Naive thymus-derived CD4-positive, alpha-beta T cell (primary cell): Measurements from ENCODE around the gene HSF2BP. TPM values are rescaled to one million over a fixed set of nuclear protein-coding genes. Genes with fewer than 3 reads are reported as not detected.

ENCODE experiments used
- ATAC-seq: fragments of 150-1000 bp; cut with Tn5 transposase; 2 replicates; pipeline ENCODE4 v1.10.0; 2021; ENCODE audit warnings: mild to moderate bottlenecking, moderate library complexity
- CTCF ChIA-PET: fragments of 350-600 bp; sonication (Branson Sonifier 250); formaldehyde crosslinking; loops from one replicate; lab custom pipeline; 2021; ENCODE audit warnings: antibody characterized with exemption; lab: Charles Lee
- POLR2A ChIA-PET: fragments of 350-600 bp; sonication (Branson Sonifier 250); formaldehyde crosslinking; loops from one replicate; lab custom pipeline; 2021; ENCODE audit warnings: antibody characterized with exemption, inconsistent platforms; lab: Charles Lee
- DNase-seq, 9 donors: peaks; one replicate each; pipeline versions ENCODE4 v3.0.0 to v3.0.0-alpha.2; 2020 to 2022; ENCODE audit warnings: mixed read lengths in 1 of 9
- H3K27ac ChIP-seq: one replicate; pipeline ENCODE4 v1.7.0; 2013; ENCODE audit warnings: mild to moderate bottlenecking, low read depth, low read length, moderate library complexity
- H3K27me3 ChIP-seq, 2 donors: one replicate each; pipeline ENCODE4 v1.7.0; 2013; ENCODE audit warnings: low read length in 2 of 2, mild to moderate bottlenecking in 2 of 2, moderate library complexity in 2 of 2; ENCODE audit not compliant: control insufficient read depth in 2 of 2, insufficient read depth in 2 of 2
- H3K36me3 ChIP-seq, 3 experiments: 1 replicate in 2 of 3; 2 replicates in 1 of 3; pipeline ENCODE4 v1.7.0; 2013; ENCODE audit warnings: low read length in 3 of 3, mild to moderate bottlenecking in 3 of 3, moderate library complexity in 1 of 3; ENCODE audit not compliant: insufficient read depth in 3 of 3, control insufficient read depth in 2 of 3
- H3K4me1 ChIP-seq, 2 donors: one replicate each; pipeline ENCODE4 v1.7.0; 2013; ENCODE audit warnings: low read length in 2 of 2, mild to moderate bottlenecking in 2 of 2, moderate library complexity in 1 of 2; ENCODE audit not compliant: control insufficient read depth in 2 of 2, insufficient read depth in 2 of 2
- H3K4me3 ChIP-seq: 2 replicates; pipeline ENCODE4 v1.7.0; 2013; ENCODE audit warnings: mild to moderate bottlenecking, low read length
- H3K9me3 ChIP-seq, 3 experiments: 1 replicate in 2 of 3; 2 replicates in 1 of 3; pipeline ENCODE4 v1.7.0; 2013; ENCODE audit warnings: low read length in 3 of 3; ENCODE audit not compliant: control insufficient read depth in 2 of 3
- H3K27ac Mint-ChIP-seq, 9 donors: one replicate each; pipeline ENCODE4 v1.8.0; 2020 to 2022; ENCODE audit warnings: mixed read lengths in 9 of 9, mild to moderate bottlenecking in 8 of 9, moderate library complexity in 5 of 9, inconsistent platforms in 2 of 9
- H3K27me3 Mint-ChIP-seq, 5 donors: one replicate each; pipeline ENCODE4 v1.8.0; 2021 to 2022; ENCODE audit warnings: mixed read lengths in 5 of 5, mild to moderate bottlenecking in 1 of 5
- H3K36me3 Mint-ChIP-seq, 5 donors: one replicate each; pipeline ENCODE4 v1.8.0; 2020 to 2022; ENCODE audit warnings: mixed read lengths in 5 of 5, mild to moderate bottlenecking in 3 of 5, inconsistent platforms in 1 of 5
- H3K4me1 Mint-ChIP-seq, 7 donors: one replicate each; pipeline ENCODE4 v1.8.0; 2020 to 2022; ENCODE audit warnings: mixed read lengths in 7 of 7, mild to moderate bottlenecking in 3 of 7, inconsistent platforms in 1 of 7
- H3K4me3 Mint-ChIP-seq, 10 donors: one replicate each; pipeline ENCODE4 v1.8.0; 2020 to 2022; ENCODE audit warnings: mild to moderate bottlenecking in 10 of 10, mixed read lengths in 10 of 10, moderate library complexity in 6 of 10, inconsistent platforms in 2 of 10
- H3K9me3 Mint-ChIP-seq, 11 donors: one replicate each; pipeline ENCODE4 v1.8.0; 2020 to 2022; ENCODE audit warnings: mixed read lengths in 11 of 11, mild to moderate bottlenecking in 4 of 11, inconsistent platforms in 1 of 11, moderate library complexity in 1 of 11
- intact Hi-C, 2 donors: fragments of 100-400 bp; cut with micrococcal nuclease; formaldehyde crosslinking; loops; one replicate each; pipeline ENCODE4 v1.15.1; 2023
- polyA plus RNA-seq, 2 donors: library from polyadenylated mRNA; unstranded; fragments of 300-500 nt; fragmentation: Illumina TruSeq; gene quantifications; one replicate each; pipeline ENCODE4 v1.2.3, GENCODE V29; 2021
- total RNA-seq, 6 experiments: library from RNA in 5 of 6; stranded (reverse) in 5 of 6; gene quantifications; 1 replicate in 5 of 6; 2 replicates in 1 of 6; pipeline ENCODE4 v1.2.3 and lab custom pipeline; 2021 to 2026

The HSF2BP gene
- total and polyA plus RNA-seq, 7 experiments from 2014 or later: 0.28 to 1.4 (median 0.81) TPM

- peak overlapping the region in 1 of 9 donors; percentile 26 for H3K27ac Mint-ChIP-seq
- CTCF ChIA-PET: no interaction called here
These were observed 73.3 kb downstream of the HSF2BP start for GRCh38 chr21:43585924-43586413.

DNA sequence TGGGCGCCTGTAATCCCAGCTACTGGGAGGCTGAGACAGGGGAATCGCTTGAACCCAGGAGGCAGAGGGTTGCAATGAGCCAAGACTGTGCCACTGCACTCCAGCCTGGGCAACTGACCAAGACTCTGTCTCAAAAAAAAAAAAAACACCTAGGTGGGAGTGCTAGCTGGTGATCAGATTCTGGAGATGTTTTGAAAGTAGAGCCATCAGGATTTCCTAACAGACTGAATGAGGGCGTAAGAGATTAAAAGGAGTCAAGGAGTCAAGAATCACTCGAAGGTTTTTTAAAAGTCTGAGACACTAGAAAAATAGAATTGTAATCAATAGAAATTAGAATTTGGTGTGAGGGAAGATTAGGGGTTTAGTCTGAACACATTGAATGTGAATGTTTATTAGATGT is 73.8 kb downstream of the HSF2BP start:
- CTCF ChIA-PET: no interaction called here
- no peak overlapping the region for H3K27ac ChIP-seq

More at GRCh38 chr21:43585924-43586413, 73.3 kb downstream of the HSF2BP start:
- no peak overlapping the region for H3K27ac ChIP-seq
- H3K27me3 ChIP-seq: no peaks in the 10 kb centered on the region
- H3K4me3 ChIP-seq: no peak overlapping the region
- H3K9me3 ChIP-seq: no peaks in the 10 kb centered on the region
- intact Hi-C loops: no loop called here
- peaks cover 0 to 7% (median 0%) of the 10 kb centered on the region in 7 donors for H3K4me1 Mint-ChIP-seq
- POLR2A ChIA-PET: interaction anchor here (0.5 kb wide), 1 partner anchor 10 kb away, joined by 4 read pairs; no protein-coding TSS in a partner anchor
- no peaks in the 10 kb centered on the region for H3K4me1 ChIP-seq
- no peak overlapping the region for H3K4me3 Mint-ChIP-seq
- ATAC-seq (no peak), DNase-seq (no peak)
- H3K36me3 Mint-ChIP-seq: no peaks in the 10 kb centered on the region
- no peaks in the 10 kb centered on the region for H3K36me3 ChIP-seq
- peaks cover 0 to 13% (median 6%) of the 10 kb centered on the region in 5 donors for H3K27me3 Mint-ChIP-seq
- H3K9me3 Mint-ChIP-seq: no peaks in the 10 kb centered on the region

GRCh38 chr21:43581453-43581852 is 77.8 kb downstream of the HSF2BP start:
- Histone ChIP-seq H3K9me3 (no peaks in the 10 kb centered on the region), H3K4me3 (no peak overlapping the region), H3K27me3 (no peaks in the 10 kb centered on the region), H3K36me3 (no peaks in the 10 kb centered on the region), H3K4me1 (no peaks in the 10 kb centered on the region), H3K27ac (no peak overlapping the region)
- DNase-seq (no peak), ATAC-seq (no peak)
- peaks cover 0 to 8% (median 3%) of the 10 kb centered on the region in 5 donors for H3K27me3 Mint-ChIP-seq
- no peaks in the 10 kb centered on the region for H3K36me3 Mint-ChIP-seq
- no peaks in the 10 kb centered on the region for H3K9me3 Mint-ChIP-seq
- no peak overlapping the region for H3K4me3 Mint-ChIP-seq
- intact Hi-C loops: no loop called here
- ChIA-PET POLR2A (no interaction called here), CTCF (no interaction called here)
- no peak overlapping the region for H3K27ac Mint-ChIP-seq
- peaks cover 0 to 7% (median 0%) of the 10 kb centered on the region in 7 donors for H3K4me1 Mint-ChIP-seq

More for the DNA sequence above, 73.8 kb downstream of the HSF2BP start:
- H3K4me1 Mint-ChIP-seq: peaks cover 0 to 7% (median 0%) of the 10 kb centered on the region in 7 donors
- no peaks in the 10 kb centered on the region for H3K36me3 ChIP-seq
- no peak overlapping the region for H3K4me3 ChIP-seq
- H3K9me3 Mint-ChIP-seq: no peaks in the 10 kb centered on the region
- intact Hi-C loops: no loop called here
- no peak for DNase-seq
- peak overlapping the region in 1 of 9 donors; percentile 26 for H3K27ac Mint-ChIP-seq
- H3K9me3 ChIP-seq: no peaks in the 10 kb centered on the region
- POLR2A ChIA-PET: interaction anchor here (0.5 kb wide), 1 partner anchor 10 kb away, joined by 4 read pairs; no protein-coding TSS in a partner anchor
- H3K27me3 Mint-ChIP-seq: peaks cover 0 to 11% (median 5%) of the 10 kb centered on the region in 5 donors
- no peak overlapping the region for H3K4me3 Mint-ChIP-seq
- no peak for ATAC-seq
- H3K36me3 Mint-ChIP-seq: no peaks in the 10 kb centered on the region
- H3K27me3 ChIP-seq: no peaks in the 10 kb centered on the region
- no peaks in the 10 kb centered on the region for H3K4me1 ChIP-seq

- POLR2A ChIA-PET: no interaction called here
- intact Hi-C loops: no loop called here
These were observed 80.5 kb downstream of the HSF2BP start for GRCh38 chr21:43578677-43579303.

DNA sequence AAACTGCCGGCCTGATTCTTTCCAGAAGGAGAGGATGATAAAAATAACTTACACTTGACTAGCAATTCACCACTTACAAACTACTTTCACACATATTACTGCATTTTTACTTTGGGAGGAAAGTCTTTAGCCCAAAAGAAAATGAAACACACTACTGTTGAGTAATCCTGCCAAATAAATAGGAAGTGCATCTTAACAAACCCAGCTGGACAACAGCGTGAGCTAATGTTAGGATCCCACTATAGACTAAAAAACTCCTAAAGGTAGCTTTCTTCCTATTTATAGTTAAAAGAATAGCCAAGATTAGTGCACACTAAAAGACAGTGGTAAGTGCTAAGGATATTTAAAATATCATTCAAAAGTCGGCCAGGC is 83.8 kb downstream of the HSF2BP start:
- H3K9me3 ChIP-seq: no peaks in the 10 kb centered on the region
- H3K36me3 ChIP-seq: no peaks in the 10 kb centered on the region
- no peak overlapping the region for H3K4me3 ChIP-seq
- no peak overlapping the region for H3K4me3 Mint-ChIP-seq
- H3K4me1 Mint-ChIP-seq: peaks cover 0 to 8% (median 0%) of the 10 kb centered on the region in 7 donors
- H3K27ac Mint-ChIP-seq: no peak overlapping the region
- ChIA-PET CTCF (interaction anchor here (0.5 kb wide), 1 partner anchor 122 kb away, joined by 4 read pairs; no protein-coding TSS in a partner anchor), POLR2A (interaction anchor here (0.7 kb wide), 1 partner anchor 10 kb away, joined by 4 read pairs; no protein-coding TSS in a partner anchor)
- no peaks in the 10 kb centered on the region for H3K36me3 Mint-ChIP-seq
- H3K9me3 Mint-ChIP-seq: peaks cover 0 to 2% (median 0%) of the 10 kb centered on the region in 11 donors
- DNase-seq (no peak), ATAC-seq (no peak)
- intact Hi-C loops: no loop called here
- no peaks in the 10 kb centered on the region for H3K27me3 ChIP-seq
- H3K27ac ChIP-seq: no peak overlapping the region
- H3K4me1 ChIP-seq: no peaks in the 10 kb centered on the region
- peaks cover 0 to 8% (median 6%) of the 10 kb centered on the region in 5 donors for H3K27me3 Mint-ChIP-seq

More at GRCh38 chr21:43578677-43579303, 80.5 kb downstream of the HSF2BP start:
- no peak overlapping the region for H3K4me3 Mint-ChIP-seq
- ATAC-seq (no peak), DNase-seq (no peak)
- Histone ChIP-seq H3K4me1 (no peaks in the 10 kb centered on the region), H3K4me3 (no peak overlapping the region), H3K9me3 (no peaks in the 10 kb centered on the region), H3K27ac (no peak overlapping the region), H3K36me3 (no peaks in the 10 kb centered on the region), H3K27me3 (no peaks in the 10 kb centered on the region)
- H3K4me1 Mint-ChIP-seq: peaks cover 0 to 7% (median 0%) of the 10 kb centered on the region in 7 donors
- no peaks in the 10 kb centered on the region for H3K9me3 Mint-ChIP-seq
- no peaks in the 10 kb centered on the region for H3K36me3 Mint-ChIP-seq
- no peak overlapping the region for H3K27ac Mint-ChIP-seq
- CTCF ChIA-PET: no interaction called here
- H3K27me3 Mint-ChIP-seq: peaks cover 0 to 8% (median 7%) of the 10 kb centered on the region in 5 donors

DNA sequence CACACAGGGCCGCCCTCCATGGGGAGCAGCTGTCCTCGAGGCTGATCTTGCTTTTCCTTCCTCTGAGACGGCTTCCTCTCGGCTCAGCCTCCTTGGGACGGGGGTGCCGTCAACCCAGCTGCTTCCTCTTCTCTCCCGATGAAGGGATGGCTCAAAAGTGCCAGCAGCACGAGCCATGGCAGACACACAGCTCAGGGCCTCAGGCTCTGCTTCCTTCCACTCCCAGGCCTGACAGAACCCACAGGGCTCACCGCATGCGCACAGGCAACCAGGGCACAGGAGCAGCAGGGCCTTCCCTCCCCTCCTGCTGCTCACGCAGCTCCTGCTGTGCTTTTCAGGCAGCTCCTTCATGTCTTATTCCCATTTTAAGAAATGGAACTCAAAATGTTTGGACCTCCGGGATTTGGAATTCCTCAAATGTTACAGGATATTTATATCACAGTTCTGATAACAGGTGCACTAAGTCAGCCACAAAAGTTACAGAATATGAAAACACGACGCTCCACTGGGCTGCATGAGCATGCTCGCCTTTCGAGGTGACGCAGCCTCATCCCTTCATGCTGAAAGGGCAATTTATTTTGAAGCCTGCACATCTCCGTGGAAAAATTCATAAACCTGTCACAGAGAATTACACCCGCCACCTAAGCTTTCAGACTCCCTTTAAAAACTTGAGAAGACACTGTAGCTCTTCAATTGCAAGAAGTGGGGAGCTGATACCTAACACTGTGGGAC is 84.4 kb downstream of the HSF2BP start:
- POLR2A ChIA-PET: no interaction called here
- Histone ChIP-seq H3K4me3 (no peak overlapping the region), H3K4me1 (no peaks in the 10 kb centered on the region), H3K27me3 (no peaks in the 10 kb centered on the region), H3K36me3 (no peaks in the 10 kb centered on the region), H3K9me3 (no peaks in the 10 kb centered on the region), H3K27ac (no peak overlapping the region)
- CTCF ChIA-PET: interaction anchor here (0.5 to 0.8 kb wide), 2 partner anchors 12 to 123 kb away, joined by 3 to 4 read pairs; no protein-coding TSS in a partner anchor
- peaks cover 0 to 8% (median 6%) of the 10 kb centered on the region in 5 donors for H3K27me3 Mint-ChIP-seq
- peaks cover 0 to 2% (median 0%) of the 10 kb centered on the region in 11 donors for H3K9me3 Mint-ChIP-seq
- H3K36me3 Mint-ChIP-seq: no peaks in the 10 kb centered on the region
- no peak overlapping the region for H3K27ac Mint-ChIP-seq
- peak; percentile 34 for ATAC-seq
- DNase-seq: no peak
- H3K4me1 Mint-ChIP-seq: peaks cover 0 to 8% (median 0%) of the 10 kb centered on the region in 7 donors
- no peak overlapping the region for H3K4me3 Mint-ChIP-seq
- intact Hi-C loops: no loop called here
